ENCODE data around the gene SLC25A41. TPM values are rescaled to one million over a fixed set of nuclear protein-coding genes. Genes with fewer than 3 reads are reported as not detected.

SLC25A41 gene
- total and polyA plus RNA-seq, 2 donors (not counting 1 experiment from before 2014, with no cell fraction given) = 0.30 to 0.48 TPM

GRCh38 chr19:6393074-6393982 is 40.2 kb downstream of the SLC25A41 start, which contains the start of gene GTF2F1:
TSS of gene GTF2F1 (minus strand) at chr19:6393164. CDS start at chr19:6392995, 169 bp downstream.
- Histone ChIP-seq H4K20me1 (ENCODE audit: control insufficient read depth, insufficient read depth, low read length, poor library complexity, severe bottlenecking) (no peaks in the 10 kb centered on the region), H3K79me2 (ENCODE audit: control insufficient read depth, insufficient read depth, low read length) (peaks cover 18% of the 10 kb centered on the region), H3K27ac (ENCODE audit: low read length in 2 of 2) (peak within 1 kb of the TSS; percentile 73 to 95), H3K36me3 (replicated peaks in 1 of 2; ENCODE audit: control extremely low read depth in 1 of 2, control insufficient read depth in 1 of 2, extremely low read depth in 1 of 2, insufficient read depth in 2 of 2, low read length in 1 of 2) (peaks cover 3 to 13% of the 10 kb centered on the region in 2 experiments), H3K9me3 (ENCODE audit: control extremely low read depth in 1 of 3, control insufficient read depth in 2 of 3, insufficient read depth in 1 of 3, low read length in 2 of 3) (no peaks in the 10 kb centered on the region), H2AFZ (ENCODE audit: insufficient read depth, low read depth, low read length, poor library complexity, severe bottlenecking) (peak within 1 kb of the TSS; percentile 84), H3K4me3 (ENCODE audit: control extremely low read depth in 1 of 5, extremely low read depth in 1 of 5, insufficient read depth in 1 of 5, low read depth in 2 of 5, low read length in 4 of 5) (peak within 1 kb of the TSS; percentile 70 to 91 (median 83)), H3K27me3 (replicated peaks in 1 of 4; ENCODE audit: control extremely low read depth in 1 of 4, control insufficient read depth in 3 of 4, insufficient read depth in 4 of 4, low read length in 3 of 4) (no peaks in the 10 kb centered on the region), H3K4me2 (replicated peaks; ENCODE audit: low read depth, low read length, poor library complexity, severe bottlenecking) (peak within 1 kb of the TSS; percentile 91), H3K4me1 (ENCODE audit: control insufficient read depth in 2 of 2, insufficient read depth in 2 of 2, low read length in 2 of 2) (peaks cover 15 to 16% of the 10 kb centered on the region in 2 donors), H3K9ac (ENCODE audit: low read length) (peak within 1 kb of the TSS; percentile 92)
- H3K4me3 Mint-ChIP-seq = peak within 1 kb of the TSS; percentile 95
- ChIA-PET CTCF (interaction anchor here (0.6 to 1.4 kb wide), 3 partner anchors 21 to 123 kb away, joined by 3 to 5 read pairs (median 3); partner anchors contain the start of genes ALKBH7 and CLPP), POLR2A (interaction anchor here (0.6 to 2.7 kb wide), 4 partner anchors 17 to 1224 kb away, joined by 3 to 15 read pairs (median 10); partner anchors contain the start of genes ALKBH7 and KHSRP)
- WGBS (ENCODE audit: insufficient coverage) = under 1% methylated on average over 62 of the region's 69 CpGs
- H3K27me3 Mint-ChIP-seq = no peaks in the 10 kb centered on the region
- ATAC-seq (ENCODE audit: low read depth) (peak; percentile 82), DNase-seq (peak; percentile 98)
- H3K27ac Mint-ChIP-seq = peak within 1 kb of the TSS; percentile 97
- H3K9me3 Mint-ChIP-seq (ENCODE audit: insufficient read depth) = no peaks in the 10 kb centered on the region
- intact Hi-C loops (cut with micrococcal nuclease) = loop anchor here (1.0 kb wide), 5 partner anchors 20 to 194 kb away; partner anchors contain the start of gene CLPP
- TF ChIP-seq CTCF (IDR thresholded peaks at IDR 0.05) (no peak), EZH2 (IDR thresholded peaks at IDR 0.05; ENCODE audit: borderline replicate concordance, insufficient read depth, low read depth, low read length, poor library complexity, severe bottlenecking) (no peak)
- H3K4me1 Mint-ChIP-seq = peaks cover 26% of the 10 kb centered on the region

Measured in B cell (primary cell).